Measurements from ENCODE around the gene CRYBA1.

DNA sequence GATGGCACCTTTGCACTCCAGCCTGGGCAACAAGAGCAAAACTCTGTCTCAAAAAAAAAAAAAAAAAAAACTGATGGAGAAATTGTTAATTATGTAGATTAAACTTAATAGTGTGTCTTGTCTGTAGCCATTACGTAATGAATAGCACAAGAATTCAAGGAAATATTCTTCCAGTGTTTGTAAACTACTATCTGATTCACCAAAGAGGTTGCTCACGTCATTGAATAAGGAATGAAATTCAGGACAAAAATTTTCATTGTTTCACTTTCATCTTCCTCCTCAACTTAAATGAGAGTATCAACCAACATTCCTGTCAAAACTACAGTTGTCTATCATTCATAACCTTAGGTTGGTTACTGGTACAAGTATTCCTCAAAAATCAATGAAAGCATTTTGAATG, 35.8 kb upstream of the CRYBA1 start:
- TF ChIP-seq, protein P1, sequence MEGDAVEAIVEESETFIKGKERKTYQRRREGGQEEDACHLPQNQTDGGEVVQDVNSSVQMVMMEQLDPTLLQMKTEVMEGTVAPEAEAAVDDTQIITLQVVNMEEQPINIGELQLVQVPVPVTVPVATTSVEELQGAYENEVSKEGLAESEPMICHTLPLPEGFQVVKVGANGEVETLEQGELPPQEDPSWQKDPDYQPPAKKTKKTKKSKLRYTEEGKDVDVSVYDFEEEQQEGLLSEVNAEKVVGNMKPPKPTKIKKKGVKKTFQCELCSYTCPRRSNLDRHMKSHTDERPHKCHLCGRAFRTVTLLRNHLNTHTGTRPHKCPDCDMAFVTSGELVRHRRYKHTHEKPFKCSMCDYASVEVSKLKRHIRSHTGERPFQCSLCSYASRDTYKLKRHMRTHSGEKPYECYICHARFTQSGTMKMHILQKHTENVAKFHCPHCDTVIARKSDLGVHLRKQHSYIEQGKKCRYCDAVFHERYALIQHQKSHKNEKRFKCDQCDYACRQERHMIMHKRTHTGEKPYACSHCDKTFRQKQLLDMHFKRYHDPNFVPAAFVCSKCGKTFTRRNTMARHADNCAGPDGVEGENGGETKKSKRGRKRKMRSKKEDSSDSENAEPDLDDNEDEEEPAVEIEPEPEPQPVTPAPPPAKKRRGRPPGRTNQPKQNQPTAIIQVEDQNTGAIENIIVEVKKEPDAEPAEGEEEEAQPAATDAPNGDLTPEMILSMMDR (optimal IDR thresholded peaks at IDR 0.05 in 1 of 3, IDR thresholded peaks at IDR 0.05 in 1 of 3, conservative IDR thresholded peaks at IDR 0.05 in 1 of 3; ENCODE audit: extremely low read depth in 1 of 3, insufficient read depth in 2 of 3, low read length in 3 of 3) = no peak
- no peak for TF ChIP-seq EZH2 (IDR thresholded peaks at IDR 0.05; ENCODE audit: low read length)

Data from keratinocyte (primary cell).